Measurements from ENCODE around the gene CTNND2. TPM values are rescaled to one million over a fixed set of nuclear protein-coding genes. Genes with fewer than 3 reads are reported as not detected.

The CTNND2 gene
- total and polyA plus RNA-seq, 9 of the 15 experiments (the other 6 are each of a cell fraction or from before 2014, with no cell fraction given), result 0.03 to 0.35 TPM; not detected in 7

DNA sequence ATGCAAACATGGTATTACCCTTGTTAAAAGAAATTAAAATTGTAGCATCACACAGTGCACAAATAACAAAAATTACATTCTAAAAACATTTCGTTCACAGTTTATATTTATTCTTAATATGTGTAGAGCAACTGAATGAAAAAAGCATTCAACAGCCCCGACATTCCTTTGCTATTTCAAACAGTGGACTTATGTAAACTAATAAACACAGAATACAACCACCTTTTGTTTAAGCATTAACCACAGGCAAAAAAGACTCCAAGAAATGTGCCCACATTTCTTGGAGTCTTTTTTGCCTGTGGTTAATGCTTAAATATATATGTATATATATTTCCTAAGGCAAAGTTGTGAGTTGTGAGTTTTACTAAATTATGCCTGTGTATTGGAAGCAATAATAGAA, 610.7 kb downstream of the CTNND2 start (continued):
- TF ChIP-seq ILK (tag; IDR thresholded peaks at IDR 0.05; ENCODE audit: borderline replicate concordance, low read depth) (no peak), PHF8 (IDR thresholded peaks at IDR 0.05; ENCODE audit: borderline replicate concordance, low read length) (no peak)

DNA sequence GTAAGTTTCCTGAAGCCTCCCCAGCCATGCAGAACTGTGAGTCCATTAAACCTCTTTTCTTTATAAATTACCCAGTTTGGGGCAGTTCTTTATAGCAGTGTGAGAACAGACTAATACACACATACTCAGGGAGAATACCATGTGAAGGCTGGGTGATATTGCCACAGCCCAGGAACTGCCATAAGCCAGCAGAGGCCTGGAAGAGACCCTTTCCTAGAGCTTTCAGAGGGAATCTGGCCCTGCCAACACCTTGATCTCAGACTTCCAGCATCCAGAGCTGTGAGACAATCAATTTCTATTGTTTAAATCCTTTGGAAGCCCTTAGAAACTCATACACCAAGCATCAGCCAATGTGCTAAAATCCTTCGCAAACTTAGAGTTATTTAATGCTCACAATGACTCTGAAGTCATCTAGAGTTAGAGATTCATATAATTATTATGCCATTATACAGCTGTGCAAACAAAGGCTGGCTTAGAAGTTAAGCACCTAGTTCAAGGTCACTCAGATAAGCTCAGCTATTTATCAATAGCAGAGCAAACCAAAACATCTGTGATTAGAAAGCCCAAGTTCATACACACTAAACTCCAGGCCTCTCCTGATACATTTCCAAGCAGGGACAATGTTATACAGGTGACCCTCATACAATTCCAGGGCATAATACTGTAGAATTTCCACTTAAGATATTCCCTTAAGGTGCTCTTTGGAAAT, 611.4 kb downstream of the CTNND2 start:
- BruUV-seq (replicated peaks), result no TSS peak
- POLR2A ChIA-PET, result interaction anchor here (0.6 kb wide), 1 partner anchor 80 kb away, joined by 3 read pairs; no protein-coding TSS in a partner anchor

DNA sequence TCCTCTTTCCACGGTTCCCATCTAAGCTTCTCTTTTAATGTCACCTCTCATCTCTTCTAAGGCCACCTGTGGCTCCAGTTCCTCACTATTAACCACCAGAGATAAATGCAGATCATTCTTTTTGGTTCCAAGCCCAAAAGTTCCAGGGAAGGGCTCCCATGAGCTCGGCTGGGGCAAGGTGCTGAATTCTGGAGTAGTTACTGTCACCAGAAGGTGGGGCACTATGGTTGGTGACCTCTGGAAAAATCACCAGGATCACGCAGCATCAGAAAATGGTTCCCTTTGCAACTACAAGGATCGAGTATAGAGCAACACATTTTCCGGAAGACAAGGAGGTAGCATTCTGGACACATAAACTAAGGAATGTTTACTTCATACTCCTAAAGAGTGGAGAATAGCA, 614.5 kb downstream of the CTNND2 start:
- H3K4me1 ChIP-seq (replicated peaks in 1 of 2; ENCODE audit: control insufficient read depth in 2 of 2, insufficient read depth in 2 of 2, low read length in 2 of 2), result no peaks in the 10 kb centered on the region
- TF ChIP-seq SIN3A (IDR thresholded peaks at IDR 0.05; ENCODE audit: borderline replicate concordance in 2 of 2, control insufficient read depth in 1 of 2, low read depth in 2 of 2, low read length in 2 of 2), result no peak
- TF ChIP-seq RB1 (IDR thresholded peaks at IDR 0.05; ENCODE audit: low read depth), result no peak
- TF ChIP-seq RBBP5 (IDR thresholded peaks at IDR 0.05; ENCODE audit: borderline replicate concordance, insufficient read depth, low read length, poor library complexity, severe bottlenecking), result no peak
- TF ChIP-seq, protein P1, sequence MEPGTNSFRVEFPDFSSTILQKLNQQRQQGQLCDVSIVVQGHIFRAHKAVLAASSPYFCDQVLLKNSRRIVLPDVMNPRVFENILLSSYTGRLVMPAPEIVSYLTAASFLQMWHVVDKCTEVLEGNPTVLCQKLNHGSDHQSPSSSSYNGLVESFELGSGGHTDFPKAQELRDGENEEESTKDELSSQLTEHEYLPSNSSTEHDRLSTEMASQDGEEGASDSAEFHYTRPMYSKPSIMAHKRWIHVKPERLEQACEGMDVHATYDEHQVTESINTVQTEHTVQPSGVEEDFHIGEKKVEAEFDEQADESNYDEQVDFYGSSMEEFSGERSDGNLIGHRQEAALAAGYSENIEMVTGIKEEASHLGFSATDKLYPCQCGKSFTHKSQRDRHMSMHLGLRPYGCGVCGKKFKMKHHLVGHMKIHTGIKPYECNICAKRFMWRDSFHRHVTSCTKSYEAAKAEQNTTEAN (CRISPR knock-in tag; IDR thresholded peaks at IDR 0.05), result no peak
- ChIA-PET POLR2A (no interaction called here), CTCF (ENCODE audit: low intra/inter-chr PET ratio) (no interaction called here)
- no peak for DNase-seq (ENCODE audit: extremely low read depth in 1 of 4, low spot score in 3 of 4)
- H3K9me3 ChIP-seq (replicated peaks; ENCODE audit: control insufficient read depth, insufficient read depth, low read depth, low read length), result no peaks in the 10 kb centered on the region
- ATAC-seq, result no peak
- no TSS peak for BruUV-seq (replicated peaks)
- intact Hi-C loops (cut with micrococcal nuclease), result no loop called here
- H3K9ac ChIP-seq (ENCODE audit: insufficient read depth in 1 of 2, low read depth in 2 of 2, low read length in 2 of 2), result no peak overlapping the region
- no peaks in the 10 kb centered on the region for H3K79me2 ChIP-seq (ENCODE audit: control insufficient read depth, insufficient read depth, low read length)
- H3K36me3 ChIP-seq (ENCODE audit: control insufficient read depth, insufficient read depth, low read length), result no peaks in the 10 kb centered on the region
- H4K20me1 ChIP-seq (replicated peaks; ENCODE audit: control insufficient read depth, insufficient read depth, low read length), result no peaks in the 10 kb centered on the region
- in situ Hi-C loops (cut with MboI), result no loop called here
- whole genome bisulfite sequencing (ENCODE audit: insufficient coverage, low coverage, missing lambda C conversion rate), result under 1% methylated on average over 5 of the region's 5 CpGs
- H3K9me1 ChIP-seq (ENCODE audit: control insufficient read depth, insufficient read depth, low read length), result no peaks in the 10 kb centered on the region
- H3K27ac ChIP-seq (ENCODE audit: extremely low read depth, low read depth, low read length), result no peak overlapping the region
- no peak overlapping the region for H2AFZ ChIP-seq (ENCODE audit: low read depth, low read length)
- no peak overlapping the region for H3K4me2 ChIP-seq (ENCODE audit: insufficient read depth, low read length)
- FAIRE-seq, result no peak
- H3K4me3 ChIP-seq, result no peak overlapping the region
- no peaks in the 10 kb centered on the region for H3K27me3 ChIP-seq (ENCODE audit: control insufficient read depth in 2 of 2, insufficient read depth in 2 of 2, low read length in 2 of 2)

More for the DNA sequence above, 611.4 kb downstream of the CTNND2 start:
- TF ChIP-seq CXXC5 (CRISPR knock-in tag; IDR thresholded peaks at IDR 0.05) (no peak), KLF10 (CRISPR knock-in tag; IDR thresholded peaks at IDR 0.05) (no peak)
- Histone ChIP-seq H3K4me1 (replicated peaks in 1 of 2; ENCODE audit: control insufficient read depth in 2 of 2, insufficient read depth in 2 of 2, low read length in 2 of 2) (no peaks in the 10 kb centered on the region), H4K20me1 (replicated peaks; ENCODE audit: control insufficient read depth, insufficient read depth, low read length) (no peaks in the 10 kb centered on the region), H3K36me3 (ENCODE audit: control insufficient read depth, insufficient read depth, low read length) (no peaks in the 10 kb centered on the region), H3K9me3 (replicated peaks; ENCODE audit: control insufficient read depth, insufficient read depth, low read depth, low read length) (no peaks in the 10 kb centered on the region), H3K4me2 (ENCODE audit: insufficient read depth, low read length) (no peak overlapping the region), H3K27me3 (ENCODE audit: control insufficient read depth in 2 of 2, insufficient read depth in 2 of 2, low read length in 2 of 2) (no peaks in the 10 kb centered on the region), H3K9me1 (ENCODE audit: control insufficient read depth, insufficient read depth, low read length) (no peaks in the 10 kb centered on the region), H2AFZ (ENCODE audit: low read depth, low read length) (no peak overlapping the region), H3K79me2 (ENCODE audit: control insufficient read depth, insufficient read depth, low read length) (no peaks in the 10 kb centered on the region), H3K4me3 (no peak overlapping the region), H3K9ac (ENCODE audit: insufficient read depth in 1 of 2, low read depth in 2 of 2, low read length in 2 of 2) (no peak overlapping the region), H3K27ac (ENCODE audit: extremely low read depth, low read depth, low read length) (no peak overlapping the region)
- CTCF ChIA-PET (ENCODE audit: low intra/inter-chr PET ratio), result no interaction called here
- WGBS (ENCODE audit: insufficient coverage, low coverage, missing lambda C conversion rate), result 0% methylated on average over 1 of the region's 1 CpG
- FAIRE-seq, result no peak
- intact Hi-C loops (cut with micrococcal nuclease) (no loop called here), in situ Hi-C loops (cut with MboI) (no loop called here)
- DNase-seq (ENCODE audit: extremely low read depth in 1 of 4, low spot score in 3 of 4), result no peak
- ATAC-seq, result no peak

All from K562 (cell line).